ENCODE results near the gene SLC38A7. TPM values are rescaled to one million over a fixed set of nuclear protein-coding genes. Genes with fewer than 3 reads are reported as not detected.

Gene SLC38A7
- total RNA-seq, 1 experiment from 2014 or later = 26.6 TPM

DNA sequence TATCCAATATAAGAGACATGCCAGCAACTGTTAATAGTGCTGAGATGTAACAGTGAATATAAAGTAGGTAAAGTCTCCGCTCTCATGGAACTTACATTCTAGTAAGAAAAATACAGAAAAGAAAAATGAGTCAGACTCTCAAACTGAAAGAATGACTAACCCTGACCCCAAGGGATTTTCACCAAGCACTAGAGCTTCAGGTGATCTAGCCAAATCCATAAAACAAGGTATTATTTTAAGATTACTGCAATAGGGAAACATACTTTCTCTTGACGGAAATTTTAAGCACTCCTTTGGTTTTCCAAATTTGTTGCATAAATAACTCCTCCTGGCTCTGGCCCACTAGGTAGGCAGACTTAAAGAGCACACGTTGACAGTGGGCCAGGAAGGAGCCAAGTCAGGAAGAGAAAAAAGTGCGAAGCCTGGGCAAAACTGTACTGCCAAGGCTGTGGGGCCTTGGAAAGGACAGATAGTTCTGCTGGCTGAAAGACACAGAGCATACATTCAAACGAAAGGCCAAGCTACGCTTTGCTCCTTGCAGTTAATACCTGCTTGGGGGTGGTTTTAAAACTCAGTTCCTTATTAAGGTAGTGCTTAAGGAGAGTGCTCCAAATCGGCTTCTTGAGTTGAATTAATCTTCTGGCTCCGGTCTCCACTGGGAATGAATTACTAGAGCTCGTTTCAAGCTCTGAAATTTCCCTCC, 48.1 kb upstream of the SLC38A7 start:
- Histone ChIP-seq H4K5ac (ENCODE audit: insufficient read length, low read depth, low read length) (no peak overlapping the region), H2BK12ac (ENCODE audit: insufficient read length, low read depth, low read length) (no peak overlapping the region), H3K79me1 (ENCODE audit: insufficient read depth, low read depth, low read length, poor library complexity, severe bottlenecking) (peaks cover 5% of the 10 kb centered on the region), H2AK5ac (ENCODE audit: insufficient read length, low read length) (no peak overlapping the region), H3K4me2 (ENCODE audit: insufficient read depth, insufficient read length, low read length) (peak overlapping the region; percentile 83), H3K27me3 (ENCODE audit: insufficient read depth, low read length) (no peaks in the 10 kb centered on the region), H4K20me1 (ENCODE audit: control insufficient read depth, insufficient read depth, insufficient read length) (no peaks in the 10 kb centered on the region), H3K27ac (ENCODE audit: insufficient read length, low read depth, low read length) (no peak overlapping the region), H3K9me3 (ENCODE audit: control insufficient read depth, low read depth, low read length) (no peaks in the 10 kb centered on the region), H2BK20ac (ENCODE audit: low read depth, low read length, poor library complexity, severe bottlenecking) (no peak overlapping the region), H3K4ac (ENCODE audit: low read depth, low read length) (no peak overlapping the region), H4K8ac (replicated peaks; ENCODE audit: insufficient read length, low read depth, low read length) (no peak overlapping the region), H3T11ph (ENCODE audit: low read length) (no peak overlapping the region), H4K91ac (ENCODE audit: insufficient read length, low read depth, low read length) (no peak overlapping the region), H2BK5ac (ENCODE audit: insufficient read length, low read length) (no peak overlapping the region), H2BK120ac (ENCODE audit: low read depth, low read length, poor library complexity, severe bottlenecking) (no peak overlapping the region), H3K56ac (ENCODE audit: insufficient read length, low read depth, low read length) (no peak overlapping the region), H3K14ac (ENCODE audit: insufficient read depth, low read length) (no peak overlapping the region), H2BK15ac (ENCODE audit: low read depth, low read length) (no peak overlapping the region), H3K9ac (ENCODE audit: extremely low read depth, insufficient read length, low read length) (peak overlapping the region; percentile 68), H3K23me2 (ENCODE audit: insufficient read length, low read depth, low read length, poor library complexity, severe bottlenecking) (peaks cover 7% of the 10 kb centered on the region), H3K23ac (ENCODE audit: insufficient read length, low read depth, low read length) (no peak overlapping the region), H2AFZ (ENCODE audit: low read length) (no peak overlapping the region), H3K79me2 (ENCODE audit: insufficient read depth, low read length) (peaks cover 30% of the 10 kb centered on the region; the same call in 1 of the 2 replicates), H3K4me1 (ENCODE audit: insufficient read depth, low read length) (peaks cover 3% of the 10 kb centered on the region; the same call in 1 of the 2 replicates), H3K18ac (ENCODE audit: insufficient read length, low read depth, low read length) (no peak overlapping the region)
- TF ChIP-seq, protein P1, sequence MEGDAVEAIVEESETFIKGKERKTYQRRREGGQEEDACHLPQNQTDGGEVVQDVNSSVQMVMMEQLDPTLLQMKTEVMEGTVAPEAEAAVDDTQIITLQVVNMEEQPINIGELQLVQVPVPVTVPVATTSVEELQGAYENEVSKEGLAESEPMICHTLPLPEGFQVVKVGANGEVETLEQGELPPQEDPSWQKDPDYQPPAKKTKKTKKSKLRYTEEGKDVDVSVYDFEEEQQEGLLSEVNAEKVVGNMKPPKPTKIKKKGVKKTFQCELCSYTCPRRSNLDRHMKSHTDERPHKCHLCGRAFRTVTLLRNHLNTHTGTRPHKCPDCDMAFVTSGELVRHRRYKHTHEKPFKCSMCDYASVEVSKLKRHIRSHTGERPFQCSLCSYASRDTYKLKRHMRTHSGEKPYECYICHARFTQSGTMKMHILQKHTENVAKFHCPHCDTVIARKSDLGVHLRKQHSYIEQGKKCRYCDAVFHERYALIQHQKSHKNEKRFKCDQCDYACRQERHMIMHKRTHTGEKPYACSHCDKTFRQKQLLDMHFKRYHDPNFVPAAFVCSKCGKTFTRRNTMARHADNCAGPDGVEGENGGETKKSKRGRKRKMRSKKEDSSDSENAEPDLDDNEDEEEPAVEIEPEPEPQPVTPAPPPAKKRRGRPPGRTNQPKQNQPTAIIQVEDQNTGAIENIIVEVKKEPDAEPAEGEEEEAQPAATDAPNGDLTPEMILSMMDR (conservative IDR thresholded peaks at IDR 0.05) = no peak
- DNase-seq = no peak
- H3K27ac Mint-ChIP-seq = peak overlapping the region; percentile 4 to 74 (median 52); a peak in 3 of 7 replicates
- H3K36me3 Mint-ChIP-seq (ENCODE audit: insufficient read depth in 1 of 3, low read depth in 3 of 3) = peaks cover 5 to 14% (median 8%) of the 10 kb centered on the region in 3 experiments; a peak in 5 of 7 replicates
- peaks cover 20 to 27% of the 10 kb centered on the region in 2 experiments for H3K4me1 Mint-ChIP-seq
- no peaks in the 10 kb centered on the region for H3K9me3 Mint-ChIP-seq
- WGBS (ENCODE audit: extremely low coverage, insufficient read length, low lambda C conversion rate) = no CpG with 5 or more reads among the region's 9 CpGs
- peak overlapping the region; percentile 91 to 100 for H3K4me3 Mint-ChIP-seq
- H3K27me3 Mint-ChIP-seq (ENCODE audit: low read depth) = no peaks in the 10 kb centered on the region; the same call in 1 of the 2 replicates
